IPS-NIHi7 (cell line): ENCODE results near the gene BAMBI.

ENCODE experiments used
- DNase-seq: peaks from one replicate; pipeline ENCODE4 v3.0.0; 2012; ENCODE audit warnings: mixed read lengths; ENCODE audit errors: extremely low spot score

Gene BAMBI

DNA sequence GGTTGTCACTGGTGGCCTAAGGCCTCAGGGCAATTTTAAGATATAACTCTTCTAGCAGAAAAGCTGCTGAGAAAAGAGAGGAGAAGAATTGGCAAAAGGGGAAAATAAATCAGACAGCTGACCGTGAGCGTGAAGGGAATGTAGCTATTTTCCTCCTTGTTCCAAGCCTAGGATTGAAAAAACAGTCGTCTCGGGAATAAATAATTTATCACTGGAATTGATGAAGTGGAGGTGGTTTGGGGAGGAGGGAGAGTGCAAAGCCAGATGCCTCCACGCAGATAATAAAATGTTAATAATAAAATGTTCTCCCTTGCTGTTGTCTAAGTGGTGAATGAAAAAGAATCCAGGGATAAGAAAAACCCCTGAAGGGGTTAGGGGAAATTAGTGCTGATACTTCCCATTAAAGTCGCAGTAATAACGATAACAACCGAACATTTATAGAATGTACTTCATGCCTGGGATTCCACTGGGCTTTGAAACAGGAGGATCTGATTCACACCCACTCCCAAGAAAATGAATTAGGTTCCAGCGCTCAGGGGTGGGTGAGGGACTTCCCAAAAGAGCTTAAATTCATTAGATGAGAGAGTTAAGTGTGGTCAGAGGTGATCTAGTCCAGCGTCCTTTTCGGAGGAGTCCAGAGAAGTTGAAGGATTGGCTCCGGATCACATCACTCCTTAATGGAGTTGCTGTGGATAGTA is 27.3 kb downstream of the BAMBI start:
- no peak for DNase-seq

DNA sequence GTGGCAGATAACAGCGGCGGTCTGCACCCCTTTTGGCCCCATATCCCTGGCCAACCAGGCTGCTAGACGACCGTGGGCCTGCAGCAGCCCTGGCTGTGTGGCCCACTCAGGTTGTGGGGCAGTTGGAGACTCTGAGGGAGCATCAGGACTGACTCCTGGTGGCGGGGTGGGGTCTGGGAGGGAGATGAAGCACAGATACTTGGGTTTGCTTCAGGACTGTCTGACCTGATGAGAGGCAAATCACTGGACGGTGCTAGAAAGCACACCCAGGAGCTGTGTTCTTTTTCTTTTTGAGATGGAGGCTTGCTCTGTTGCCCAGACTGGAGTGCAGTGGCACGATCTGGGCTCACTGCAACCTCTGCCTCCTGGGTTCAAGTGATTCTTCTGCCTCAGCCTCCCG is 28.2 kb downstream of the BAMBI start:
- DNase-seq = no peak

DNA sequence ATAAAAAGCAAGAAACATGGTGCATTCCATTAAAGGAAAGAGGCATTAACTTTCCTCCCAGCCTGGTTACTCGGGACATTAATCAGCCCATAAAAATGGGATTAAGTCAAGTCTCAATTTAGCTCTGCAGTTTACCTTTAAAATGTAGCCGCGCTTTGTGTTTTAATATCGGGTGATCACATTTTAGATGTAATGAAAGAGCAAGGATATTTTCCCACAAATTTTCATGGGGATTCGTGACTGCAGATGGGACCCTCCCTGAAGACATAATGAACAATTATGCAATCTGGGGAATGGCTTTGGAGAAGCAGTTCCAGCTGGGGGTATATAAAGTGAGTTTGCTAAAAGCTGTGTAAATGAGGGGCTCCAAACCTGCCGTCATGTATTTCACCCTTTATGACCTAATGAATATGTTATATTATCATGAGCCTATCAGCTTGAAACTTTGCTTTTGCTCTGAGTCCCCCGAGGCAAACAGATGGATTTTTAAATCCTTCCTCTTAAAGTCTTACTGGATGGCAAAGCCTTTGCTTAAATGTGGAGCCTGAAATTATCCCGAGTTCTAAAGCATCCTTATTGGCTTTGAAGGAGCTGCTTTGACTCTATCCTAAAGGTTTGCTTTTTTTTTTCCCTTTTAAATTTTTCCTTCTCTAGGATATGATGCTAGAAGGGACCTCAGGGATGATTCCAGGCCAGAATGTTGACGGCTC is 31.8 kb downstream of the BAMBI start:
- no peak for DNase-seq

DNA sequence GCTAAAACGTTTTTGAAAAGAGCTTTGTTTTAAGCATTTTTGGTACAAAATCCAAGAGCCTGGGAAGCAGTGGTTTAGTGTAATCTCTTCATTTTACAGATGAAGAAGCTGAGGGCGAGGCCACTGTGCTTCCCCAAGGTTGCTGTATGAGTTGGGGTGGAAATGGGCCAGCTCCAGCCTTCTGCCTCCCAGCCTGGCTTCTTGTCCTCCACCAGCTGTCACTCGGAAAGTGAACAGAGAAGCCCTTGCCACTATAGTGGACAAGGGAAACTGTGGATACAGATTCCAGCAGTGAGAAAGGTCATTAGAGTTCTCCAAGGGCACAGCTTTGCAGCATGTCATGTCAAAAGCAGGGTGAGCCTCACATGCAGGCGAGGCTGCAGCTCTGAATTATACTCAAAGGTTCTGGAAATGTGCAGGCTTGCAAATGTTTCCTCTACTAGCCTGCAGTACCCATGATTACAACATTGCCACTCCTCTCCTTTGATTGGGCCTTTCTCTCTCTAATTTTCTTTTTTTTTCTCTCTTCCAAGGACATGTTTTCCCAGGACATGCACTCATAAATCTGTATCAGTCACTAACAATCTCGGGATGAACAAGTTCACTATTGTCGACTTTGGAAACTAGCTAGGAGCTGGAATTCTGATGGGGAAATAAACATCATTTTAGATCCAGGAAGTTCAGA is 33.0 kb downstream of the BAMBI start:
- DNase-seq = no peak

DNA sequence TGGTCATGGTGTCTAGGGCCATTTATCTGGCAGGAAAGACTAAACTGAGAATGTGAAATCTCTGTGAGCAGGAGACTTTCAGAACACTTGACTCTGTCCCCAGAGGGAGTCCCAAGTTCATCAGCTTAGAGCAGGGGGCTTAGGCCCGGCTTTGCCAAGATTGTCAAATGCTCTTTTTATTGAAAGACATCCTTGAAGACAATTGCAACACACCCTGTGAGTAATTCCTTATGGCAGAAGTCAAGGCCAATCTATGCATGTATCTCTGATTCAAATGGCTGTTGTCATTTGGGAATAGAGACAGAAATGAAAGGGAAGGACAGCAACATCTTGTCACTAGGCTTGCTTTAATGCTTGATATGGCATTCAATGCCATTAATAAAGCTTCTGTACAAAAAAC is 33.7 kb downstream of the BAMBI start:
- DNase-seq = no peak

DNA sequence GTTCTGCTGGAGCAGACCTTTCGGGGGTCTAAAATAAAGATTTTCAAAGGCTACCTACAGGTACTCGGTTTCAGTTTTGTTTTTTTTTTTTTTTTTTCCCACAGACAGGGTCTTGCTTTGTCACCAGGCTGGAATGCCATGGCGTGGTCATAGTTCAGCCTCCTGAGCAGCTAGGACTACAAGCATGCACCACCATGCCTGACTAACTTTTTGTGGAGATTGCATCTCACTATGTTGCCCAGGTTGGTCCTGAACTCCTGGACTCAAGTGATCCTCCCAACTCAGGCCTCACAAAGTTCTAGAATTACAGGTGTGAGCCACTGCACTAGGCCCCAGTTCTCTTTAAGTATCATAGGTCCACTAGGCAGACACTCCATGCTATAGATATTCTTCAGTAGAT is 34.5 kb downstream of the BAMBI start:
- DNase-seq = no peak

DNA sequence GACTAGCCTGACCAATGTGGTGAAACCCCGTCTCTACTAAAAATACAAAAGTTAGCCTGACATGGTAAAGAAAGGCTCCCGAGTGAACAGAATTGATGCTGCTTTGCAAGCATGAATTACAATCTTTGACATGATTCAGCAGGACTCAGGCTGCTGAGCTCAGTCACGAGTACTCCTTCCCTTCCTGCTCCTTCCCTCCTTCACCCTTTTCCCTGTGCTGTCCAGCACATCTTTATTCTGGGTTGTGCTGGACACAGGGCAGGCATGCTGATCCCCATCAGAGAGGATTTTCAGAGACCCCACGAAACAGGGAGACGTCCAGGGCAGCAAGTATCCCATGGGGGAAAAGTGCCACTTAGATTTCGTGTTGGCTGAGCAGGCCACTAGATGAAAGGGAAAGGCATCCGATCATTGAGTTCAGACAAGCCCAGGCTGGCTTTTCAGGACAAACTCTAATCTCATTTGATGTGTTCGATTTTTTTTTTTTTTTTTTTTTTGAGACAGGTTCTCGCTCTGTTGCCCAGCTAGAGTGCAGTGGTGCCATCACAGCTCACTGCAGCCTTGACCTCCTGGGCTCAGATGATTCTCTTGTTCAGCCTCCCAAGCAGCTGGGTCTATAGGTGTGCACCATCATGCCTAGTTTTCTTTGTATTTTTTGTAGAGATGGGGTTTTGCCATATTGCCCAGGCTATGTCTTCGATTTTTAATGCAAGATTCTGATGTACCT is 36.5 kb downstream of the BAMBI start:
- no peak for DNase-seq

DNA sequence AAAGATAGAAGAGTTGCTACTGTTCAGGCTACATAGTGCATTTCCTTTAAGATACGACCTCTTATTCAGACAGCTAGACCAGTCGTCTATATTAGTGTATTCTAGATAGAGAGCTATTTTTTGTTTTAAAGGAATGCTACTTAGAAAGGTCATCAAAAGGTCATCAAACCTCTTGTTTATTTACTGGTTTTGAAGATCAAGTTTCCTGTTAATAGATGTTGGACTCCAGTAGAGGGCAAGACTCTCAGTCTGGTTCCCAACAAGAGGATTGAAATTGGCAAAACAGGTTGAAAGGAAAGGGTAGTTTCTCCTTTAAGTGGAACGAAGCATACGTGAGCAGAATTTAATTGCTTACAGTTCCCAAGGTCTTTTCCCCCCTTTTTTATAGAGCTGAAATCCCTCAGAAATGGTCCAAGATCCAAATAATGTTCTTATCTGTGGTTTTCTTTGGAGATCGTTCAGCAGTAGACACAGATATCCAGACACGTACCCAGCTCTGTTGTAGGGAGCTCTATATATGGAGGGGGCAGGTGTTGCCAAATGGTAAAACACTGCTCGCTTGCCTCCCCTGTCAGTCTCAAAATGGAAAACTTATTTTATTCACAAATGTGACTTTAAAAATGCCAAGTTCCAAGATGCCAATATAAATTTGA is 37.2 kb downstream of the BAMBI start:
- DNase-seq = no peak

DNA sequence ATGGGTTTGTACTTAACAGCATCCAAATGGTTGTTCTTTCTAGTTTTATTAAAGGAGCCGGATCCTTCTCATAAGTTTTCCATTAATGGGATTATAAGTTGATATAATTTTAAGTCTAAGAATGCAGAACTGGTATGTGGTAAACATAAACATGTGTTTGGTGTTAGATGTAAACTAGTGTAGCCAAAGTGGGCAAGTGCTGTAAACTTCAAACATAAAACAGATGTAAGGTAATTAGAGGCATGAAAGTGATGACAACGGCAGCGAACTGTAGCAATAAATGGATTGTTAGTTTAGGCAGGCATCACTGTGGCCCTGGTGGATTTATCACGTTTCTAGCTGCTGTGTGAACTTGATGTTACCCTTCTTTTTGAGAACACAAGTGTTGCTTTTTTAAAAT is 37.9 kb downstream of the BAMBI start:
- no peak for DNase-seq

DNA sequence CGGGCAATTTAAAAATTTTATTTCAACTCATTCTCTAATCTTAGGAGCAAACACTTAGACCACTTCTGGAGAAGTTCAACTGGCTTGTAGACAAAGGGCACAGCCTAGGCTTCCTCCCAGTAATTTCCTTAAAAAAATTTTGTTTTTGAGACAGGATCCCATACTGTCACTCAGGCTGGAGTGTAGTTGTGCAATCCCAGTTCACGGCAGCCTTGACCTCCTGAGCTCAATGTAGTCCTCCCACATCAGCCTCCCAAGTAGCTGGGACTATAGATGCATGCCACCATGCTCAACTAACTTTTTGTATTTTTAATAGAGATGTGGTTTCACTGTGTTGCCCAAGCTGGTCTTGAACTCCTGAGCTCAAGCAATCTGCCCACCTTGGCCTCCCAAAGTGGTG is 38.4 kb downstream of the BAMBI start:
- no peak for DNase-seq

DNA sequence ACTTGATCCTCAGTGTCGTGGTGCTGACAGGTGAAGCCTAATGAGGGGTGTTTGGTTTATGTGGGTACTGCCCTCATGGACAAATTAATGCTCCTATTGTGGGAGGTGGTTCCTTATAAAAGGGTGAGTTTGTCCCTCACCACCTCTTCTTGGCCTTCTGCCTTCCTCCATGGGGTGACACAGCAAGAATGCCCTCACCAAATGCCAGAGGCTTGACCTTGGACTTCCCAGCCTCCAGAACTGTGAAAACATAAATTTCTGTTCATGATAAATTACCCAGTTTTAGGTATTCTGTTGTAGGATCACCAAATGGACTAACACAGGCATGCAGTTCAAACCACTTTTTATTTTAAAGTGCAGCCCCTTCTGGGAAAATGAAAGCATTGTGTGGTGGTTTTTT is 39.4 kb downstream of the BAMBI start:
- no peak for DNase-seq

DNA sequence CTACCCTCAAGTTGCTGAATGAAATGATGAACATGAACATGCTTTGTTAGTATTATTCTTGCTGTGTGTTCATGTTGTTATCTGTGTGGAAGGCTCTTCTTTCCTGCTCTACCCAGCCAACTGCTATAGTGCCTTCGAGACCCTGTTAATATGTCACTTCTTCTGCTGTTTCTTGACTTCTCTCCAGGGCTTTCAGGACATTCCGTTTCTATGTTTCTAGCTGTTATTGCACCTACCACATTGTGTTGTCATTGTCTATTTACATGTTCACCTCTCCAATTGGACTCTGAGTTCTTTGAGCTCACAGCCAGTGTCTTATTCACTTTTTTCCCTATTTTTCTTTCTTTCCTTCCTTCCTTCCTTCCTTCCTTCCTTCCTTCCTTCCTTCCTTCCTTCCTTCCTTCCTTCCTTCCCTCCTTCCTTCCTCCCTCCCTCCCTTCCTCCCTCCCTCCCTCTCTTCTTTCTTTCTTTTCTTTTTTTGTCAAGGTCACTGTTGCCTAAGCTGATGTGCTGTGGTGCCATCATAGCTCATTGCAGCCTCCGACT is 40.4 kb downstream of the BAMBI start:
- no peak for DNase-seq

DNA sequence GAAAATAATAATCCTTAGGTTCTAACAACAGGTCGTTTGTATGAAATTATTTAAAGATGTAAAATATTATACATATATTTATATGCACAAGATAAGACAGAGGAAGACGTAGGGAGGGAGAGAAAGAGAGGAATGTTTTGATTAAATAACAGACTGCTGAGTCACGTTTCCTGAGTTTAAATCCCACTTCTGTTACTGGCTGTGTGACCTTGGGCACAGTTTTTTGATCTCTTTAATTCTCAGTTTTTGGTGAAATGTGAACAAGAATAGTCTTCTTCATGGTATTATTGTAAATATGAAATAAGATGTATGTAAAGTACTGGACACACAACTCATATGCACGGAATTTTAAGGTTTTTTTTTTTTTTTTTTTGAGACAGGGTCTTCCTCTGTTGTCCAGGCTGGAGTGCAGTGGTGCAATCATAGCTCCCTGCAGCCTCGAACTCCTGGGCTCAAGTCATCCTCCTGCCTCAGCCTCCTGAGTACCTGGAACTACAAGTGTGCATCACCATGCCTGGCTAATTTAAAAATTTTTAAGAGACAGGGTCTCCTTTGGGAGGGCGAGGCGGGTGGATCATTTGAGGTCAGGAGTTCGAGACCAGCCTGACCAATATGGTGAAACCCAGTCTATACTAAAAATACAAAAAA is 42.6 kb downstream of the BAMBI start:
- DNase-seq = no peak

DNA sequence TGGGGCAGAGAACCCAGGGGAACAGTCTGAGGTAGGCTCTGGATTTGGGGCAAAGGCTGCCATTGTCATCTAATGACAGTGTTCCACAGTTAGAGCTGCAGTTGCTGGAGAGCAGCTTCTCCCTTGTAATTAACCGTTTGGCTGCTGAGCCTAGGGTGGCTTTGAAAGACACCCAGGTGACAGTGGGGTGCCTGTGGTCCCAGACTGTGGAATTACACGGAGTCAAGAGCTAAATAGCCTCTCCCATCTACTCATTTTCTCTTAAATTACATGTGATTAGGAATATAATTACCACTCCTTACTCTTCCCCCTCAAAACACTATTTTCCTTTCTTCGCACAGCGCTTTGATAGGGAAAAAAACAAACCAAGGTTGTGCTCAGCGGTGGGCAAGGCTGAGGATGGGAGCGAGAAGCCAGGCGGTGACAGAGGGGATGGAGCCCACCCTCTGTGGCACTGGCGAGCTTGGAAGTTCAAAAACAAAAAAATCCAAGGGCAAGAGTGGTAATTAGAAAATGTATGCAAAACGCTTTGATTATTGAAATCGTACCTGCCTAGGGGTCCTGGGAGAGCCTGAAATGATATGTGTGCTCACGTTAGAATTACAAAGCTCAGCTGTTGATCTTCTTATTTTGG is 44.1 kb downstream of the BAMBI start:
- DNase-seq = no peak

DNA sequence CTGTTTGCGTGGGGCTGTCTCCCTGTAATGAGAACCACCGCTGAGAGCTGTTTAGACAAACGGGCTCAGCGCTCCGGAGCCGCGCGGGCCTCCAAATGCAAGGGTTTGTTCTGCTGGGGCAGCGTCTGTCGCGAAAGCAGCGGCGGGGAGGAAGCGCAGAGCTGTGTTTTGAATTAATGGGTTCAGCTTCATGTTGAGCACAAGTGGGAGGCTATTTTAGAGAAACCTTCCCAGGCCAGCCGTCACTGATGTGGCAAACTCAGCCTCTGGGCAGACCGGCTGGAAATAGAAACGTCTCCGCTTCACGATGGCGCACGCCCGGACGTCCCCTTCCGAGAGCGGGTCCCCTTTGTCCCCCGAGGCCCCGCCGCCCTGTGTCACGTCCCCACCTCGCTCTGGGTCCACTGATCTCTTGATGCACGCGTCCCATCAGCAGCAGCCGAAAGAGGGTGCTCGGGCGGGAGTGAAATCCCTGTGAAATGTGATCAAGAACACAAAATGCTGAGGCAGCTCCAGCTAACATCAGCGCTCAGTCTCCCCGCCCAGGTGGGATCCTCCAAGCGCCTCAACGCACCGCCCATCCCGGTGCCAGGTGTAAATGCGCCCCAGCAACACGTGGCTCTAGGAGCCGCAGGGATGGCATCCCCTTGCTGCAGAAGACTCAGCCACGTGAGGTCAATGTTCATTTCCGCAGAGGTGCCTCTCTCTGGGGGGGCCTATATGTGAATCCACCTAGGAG is 44.9 kb downstream of the BAMBI start:
- DNase-seq = peak; percentile 73

DNA sequence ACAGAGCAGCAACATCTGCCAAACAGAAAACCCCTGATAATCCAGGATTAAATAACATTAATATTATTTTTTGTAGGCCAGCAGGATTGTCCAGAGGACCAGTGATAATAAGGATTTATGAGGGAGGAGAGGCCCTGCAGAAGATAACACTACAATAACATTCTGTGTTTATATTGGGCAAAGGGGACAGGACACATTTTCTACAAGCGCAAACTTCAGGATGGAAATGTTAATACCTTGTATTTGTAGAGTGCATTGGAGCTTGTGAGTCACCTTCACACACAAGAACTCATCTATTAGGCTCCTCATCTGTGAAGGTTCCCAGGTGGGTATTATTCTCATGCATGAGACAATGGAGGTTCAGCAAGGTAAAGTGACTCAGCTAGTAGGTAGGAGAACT is 51.0 kb downstream of the BAMBI start:
- no peak for DNase-seq

DNA sequence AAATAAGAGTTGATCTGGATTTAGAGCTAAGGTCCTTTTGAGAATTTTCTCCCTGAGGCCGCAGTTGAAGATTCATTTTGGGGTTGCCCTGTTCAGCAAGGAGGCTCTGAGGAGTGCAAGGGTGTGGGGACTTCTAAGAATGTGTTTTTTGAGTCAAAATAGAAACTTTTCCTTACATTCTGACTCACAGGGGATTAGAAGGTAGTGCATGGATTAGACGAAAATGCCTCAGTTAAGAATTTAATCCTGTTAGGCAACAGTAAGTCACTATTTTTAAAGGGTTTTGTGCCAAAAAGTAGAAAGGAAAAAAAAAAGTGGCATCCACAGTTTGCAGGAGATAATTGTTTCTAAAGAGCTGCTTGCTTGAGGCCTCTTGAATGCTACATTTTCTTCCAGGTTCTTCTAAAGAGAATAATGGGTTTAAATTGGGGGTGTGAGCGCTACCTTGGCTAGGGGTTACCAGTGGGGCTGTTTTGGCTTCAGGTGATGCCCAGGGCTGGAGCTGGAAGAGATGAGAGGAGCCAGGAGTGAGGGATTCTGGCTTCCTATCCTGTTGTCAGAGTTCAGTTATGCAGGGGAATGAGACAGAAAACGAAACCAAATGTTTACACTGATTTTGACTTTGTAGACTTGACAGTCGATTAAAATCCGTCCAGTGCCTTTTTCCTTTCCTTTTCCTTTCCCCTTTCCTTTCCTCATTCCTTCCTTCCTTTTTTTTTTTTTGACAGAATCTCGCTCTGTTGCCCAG is 52.9 kb downstream of the BAMBI start:
- no peak for DNase-seq

DNA sequence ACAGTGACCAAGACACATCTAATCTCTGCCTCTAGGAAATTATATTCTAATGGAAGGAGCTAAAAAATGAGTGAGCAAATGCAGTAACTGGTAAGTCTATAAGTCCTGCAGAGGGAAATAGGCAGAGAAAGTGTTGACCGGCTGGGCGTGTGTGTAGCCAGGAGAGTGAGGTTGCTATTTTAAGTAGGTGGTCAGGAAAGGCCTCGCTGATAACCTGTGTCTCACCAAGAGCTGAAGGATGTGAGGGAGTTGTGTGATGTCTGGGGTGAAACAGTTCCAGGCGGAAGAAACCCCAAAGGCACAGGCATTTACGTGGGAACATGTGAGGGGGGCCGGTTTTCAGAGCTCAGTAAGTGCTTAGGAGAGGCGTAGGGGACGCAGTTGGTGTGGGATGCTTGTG is 54.8 kb downstream of the BAMBI start:
- no peak for DNase-seq
